Body of pancreas (tissue), 4 donors: Measurements from ENCODE around the gene KRT222. TPM values are rescaled to one million over a fixed set of nuclear protein-coding genes. Genes with fewer than 3 reads are reported as not detected.
A peak's percentile ranks its signal among the peaks of the same experiment; 100 is the strongest.

Source experiments
- ATAC-seq: fragments of 150-250 bp; one replicate; pipeline ENCODE4 v1.9.1; 2016
- DNase-seq, 4 donors: peaks; one replicate each; pipeline ENCODE4 v3.0.0-alpha.2; 2019
- H3K27ac ChIP-seq, 4 donors: fragments of 200-600 bp; sonication (generic); 1 replicate in 3 of 4; 2 replicates in 1 of 4; pipeline versions ENCODE4 v1.5.1 to v1.6.1; 2016 to 2019; ENCODE audit warnings: mild to moderate bottlenecking in 1 of 4, mixed read lengths in 1 of 4, moderate library complexity in 1 of 4
- H3K27me3 ChIP-seq, 2 donors: fragments of 200-600 bp; sonication (generic); one replicate each; pipeline ENCODE4 v1.6.0; 2016; ENCODE audit warnings: mild to moderate bottlenecking in 1 of 2
- H3K36me3 ChIP-seq, 2 donors: fragments of 200-600 bp; sonication (generic); replicated peaks in 1 of 2; 2 replicates each; pipeline ENCODE4 v1.5.1; 2016; ENCODE audit warnings: low read depth in 2 of 2; ENCODE audit not compliant: insufficient read depth in 1 of 2
- H3K4me1 ChIP-seq: fragments of 200-600 bp; sonication (generic); one replicate; pipeline ENCODE4 v1.6.0; 2016
- H3K4me3 ChIP-seq, 2 donors: fragments of 200-600 bp; sonication (generic); 1 replicate in 1 of 2; 2 replicates in 1 of 2; pipeline ENCODE4 v1.5.1; 2016 to 2019
- H3K9me3 ChIP-seq, 3 donors: fragments of 200-600 bp; sonication (generic); 1 replicate in 2 of 3; 2 replicates in 1 of 3; pipeline ENCODE4 v1.5.1; 2016
- CTCF ChIP-seq, 7 experiments: fragments of 450-650 bp in 4 of 7; fragments of 200-600 bp in 3 of 7; sonication (generic) in 3 of 7; IDR thresholded peaks; one replicate each; pipeline ENCODE4 v1.5.1; 2016 to 2019; ENCODE audit warnings: antibody characterized with exemption in 7 of 7
- POLR2A ChIP-seq, 3 donors: fragments of 450-650 bp; IDR thresholded peaks; one replicate each; pipeline ENCODE4 v1.6.1; 2016; ENCODE audit warnings: antibody characterized with exemption in 3 of 3, mild to moderate bottlenecking in 2 of 3
- WGBS, 2 donors: methylation state at CpG; one replicate each; pipeline ENCODE4 v1.1.5; 2017; 5-methylcytosine and 5-hydroxymethylcytosine counted together
- intact Hi-C: fragments of 100-400 bp; cut with DNase I; formaldehyde crosslinking; loops from one replicate; pipeline ENCODE4 v1.15.1; 2023
- total RNA-seq, 2 donors: library from RNA; depleted of rRNA; stranded (reverse); fragments of >200 nt; gene quantifications; one replicate each; pipeline ENCODE4 v1.1.0, GENCODE V29; 2016

The KRT222 gene
- total RNA-seq, 2 donors from 2014 or later: 0.66 to 1.6 TPM

GRCh38 chr17:40616592-40616991, 48.4 kb downstream of the KRT222 start:
- ATAC-seq: no peak
- H3K27ac ChIP-seq: no peak overlapping the region

GRCh38 chr17:40615841-40616476, 49.0 kb downstream of the KRT222 start:
- no peak for ATAC-seq
- Histone ChIP-seq H3K4me1 (no peaks in the 10 kb centered on the region), H3K4me3 (no peak overlapping the region), H3K9me3 (no peaks in the 10 kb centered on the region), H3K27ac (no peak overlapping the region), H3K36me3 (no peaks in the 10 kb centered on the region), H3K27me3 (peaks cover 0 to 4% of the 10 kb centered on the region in 2 donors)
- 52 to 53% methylated on average over 10 of the region's 10 CpGs for WGBS, 2 donors
- intact Hi-C loops: no loop called here
- DNase-seq: no peak
- TF ChIP-seq CTCF (IDR thresholded peaks at IDR 0.05) (no peak), POLR2A (IDR thresholded peaks at IDR 0.05) (no peak)

More at GRCh38 chr17:40616592-40616991, 48.4 kb downstream of the KRT222 start:
- Histone ChIP-seq H3K36me3 (no peaks in the 10 kb centered on the region), H3K4me3 (no peak overlapping the region), H3K9me3 (no peaks in the 10 kb centered on the region), H3K27me3 (peaks cover 0 to 4% of the 10 kb centered on the region in 2 donors), H3K4me1 (no peaks in the 10 kb centered on the region)
- intact Hi-C loops: no loop called here
- 65 to 82% methylated on average over 3 of the region's 3 CpGs for WGBS, 2 donors
- DNase-seq: no peak
- no peak for TF ChIP-seq CTCF (IDR thresholded peaks at IDR 0.05)
- no peak for TF ChIP-seq POLR2A (IDR thresholded peaks at IDR 0.05)

GRCh38 chr17:40615068-40615840, 49.7 kb downstream of the KRT222 start:
- DNase-seq: peak; percentile 41 to 66 (median 64)
- Histone ChIP-seq H3K36me3 (no peaks in the 10 kb centered on the region), H3K27ac (no peak overlapping the region), H3K4me3 (no peak overlapping the region), H3K4me1 (no peaks in the 10 kb centered on the region), H3K9me3 (no peaks in the 10 kb centered on the region), H3K27me3 (peaks cover 0 to 4% of the 10 kb centered on the region in 2 donors)
- TF ChIP-seq CTCF (IDR thresholded peaks at IDR 0.05) (peak in 5 of 7 experiments; percentile 25 to 66 (median 61)), POLR2A (IDR thresholded peaks at IDR 0.05) (no peak)
- ATAC-seq: peak; percentile 64
- WGBS, 2 donors: 33 to 34% methylated on average over 5 to 7 of the region's 7 CpGs
- intact Hi-C loops: no loop called here

GRCh38 chr17:40614431-40615067, 50.4 kb downstream of the KRT222 start:
- TF ChIP-seq CTCF (IDR thresholded peaks at IDR 0.05) (no peak), POLR2A (IDR thresholded peaks at IDR 0.05) (no peak)
- Histone ChIP-seq H3K4me1 (no peaks in the 10 kb centered on the region), H3K4me3 (no peak overlapping the region), H3K27me3 (peaks cover 0 to 4% of the 10 kb centered on the region in 2 donors), H3K9me3 (no peaks in the 10 kb centered on the region), H3K36me3 (no peaks in the 10 kb centered on the region), H3K27ac (no peak overlapping the region)
- intact Hi-C loops: no loop called here
- ATAC-seq (no peak), DNase-seq (no peak)
- 54 to 69% methylated on average over 11 to 13 of the region's 13 CpGs for WGBS, 2 donors
